Glomerular endothelial cell (primary cell): Measurements from ENCODE around the gene HECTD2. TPM values are rescaled to one million over a fixed set of nuclear protein-coding genes. Genes with fewer than 3 reads are reported as not detected.

Experiments used
- DNase-seq: peaks from one replicate; pipeline ENCODE4 v3.0.0-alpha.2; 2011; ENCODE audit warnings: low read depth, low spot score; ENCODE audit errors: extremely low read depth
- total RNA-seq: library from RNA; depleted of rRNA; stranded (reverse); fragments of >200 nt; gene quantifications from 2 replicates; pipeline ENCODE4 v1.2.3, GENCODE V29; 2015

The HECTD2 gene
- total RNA-seq, 1 donor from 2014 or later, result 8.0 TPM

- no peak for DNase-seq
Observed at GRCh38 chr10:91465261-91465660, 55.1 kb downstream of the HECTD2 start.

- no peak for DNase-seq
Observed at GRCh38 chr10:91467114-91467513, 57.0 kb downstream of the HECTD2 start.

GRCh38 chr10:91471602-91472001 lies 61.5 kb downstream of the HECTD2 start:
- DNase-seq, result no peak

GRCh38 chr10:91472911-91473310 lies 62.8 kb downstream of the HECTD2 start:
- no peak for DNase-seq

GRCh38 chr10:91474009-91474408 lies 63.9 kb downstream of the HECTD2 start:
- DNase-seq, result no peak

GRCh38 chr10:91477236-91477635 lies 67.1 kb downstream of the HECTD2 start:
- DNase-seq, result no peak

GRCh38 chr10:91479583-91479982 lies 69.4 kb downstream of the HECTD2 start:
- DNase-seq, result no peak

- DNase-seq, result no peak
Observed at GRCh38 chr10:91487911-91488582, 77.9 kb downstream of the HECTD2 start.

GRCh38 chr10:91493313-91493712 lies 83.2 kb downstream of the HECTD2 start:
- DNase-seq, result peak; percentile 12

GRCh38 chr10:91495402-91495801 lies 85.3 kb downstream of the HECTD2 start:
- DNase-seq, result no peak

- DNase-seq, result no peak
Observed at GRCh38 chr10:91496016-91496415, 85.9 kb downstream of the HECTD2 start.

GRCh38 chr10:91511549-91512330 lies 101.6 kb downstream of the HECTD2 start:
- no peak for DNase-seq

- no peak for DNase-seq
Observed at GRCh38 chr10:91512458-91512857, 102.3 kb downstream of the HECTD2 start.

GRCh38 chr10:91513598-91514424 lies 103.7 kb downstream of the HECTD2 start:
- no peak for DNase-seq

GRCh38 chr10:91514787-91515186 lies 104.6 kb downstream of the HECTD2 start:
- DNase-seq, result no peak

- DNase-seq, result no peak
Observed at GRCh38 chr10:91517394-91517793, 107.2 kb downstream of the HECTD2 start.

- no peak for DNase-seq
Observed at GRCh38 chr10:91519899-91520514, 109.9 kb downstream of the HECTD2 start.

GRCh38 chr10:91520661-91521060 lies 110.5 kb downstream of the HECTD2 start:
- DNase-seq, result no peak

- no peak for DNase-seq
Observed at GRCh38 chr10:91521439-91521838, 111.3 kb downstream of the HECTD2 start.

- no peak for DNase-seq
Observed at GRCh38 chr10:91525896-91526712, 116.0 kb downstream of the HECTD2 start.
